Loucy (cell line): ENCODE results near the gene TEX9.

Experiments
- H2AFZ ChIP-seq: fragments of 200-600 bp; sonication (generic); 2 replicates; pipeline ENCODE4 v1.6.0; 2016; ENCODE audit warnings: antibody characterized with exemption, mild to moderate bottlenecking, low read length, moderate library complexity
- H3F3A ChIP-seq: fragments of 200-600 bp; 2 replicates; pipeline ENCODE4 v1.6.0; 2016; ENCODE audit warnings: antibody characterized with exemption, low read depth, mild to moderate bottlenecking
- H3K27me3 ChIP-seq: fragments of 200-600 bp; sonication (generic); 2 replicates; pipeline ENCODE4 v1.6.1; 2014; ENCODE audit warnings: low read length, mild to moderate bottlenecking; ENCODE audit not compliant: insufficient read depth, poor library complexity, severe bottlenecking
- H3K36me3 ChIP-seq: fragments of 200-600 bp; sonication (generic); 2 replicates; pipeline ENCODE4 v1.6.1; 2016; ENCODE audit warnings: low read length; ENCODE audit not compliant: insufficient read depth
- H3K4me1 ChIP-seq: fragments of 200-600 bp; sonication (generic); 2 replicates; pipeline ENCODE4 v1.5.1; 2014; ENCODE audit warnings: low read length, mild to moderate bottlenecking; ENCODE audit not compliant: insufficient read depth, poor library complexity, severe bottlenecking
- H3K4me2 ChIP-seq: fragments of 200-600 bp; sonication (generic); 2 replicates; pipeline ENCODE4 v1.6.0; 2014; ENCODE audit warnings: antibody characterized with exemption, low read length, low read depth, mild to moderate bottlenecking; ENCODE audit not compliant: poor library complexity, severe bottlenecking
- H3K4me3 ChIP-seq: fragments of 200-600 bp; sonication (generic); 2 replicates; pipeline ENCODE4 v1.5.1; 2014; ENCODE audit warnings: low read length, mild to moderate bottlenecking, mixed read lengths; ENCODE audit not compliant: poor library complexity, severe bottlenecking
- H3K79me2 ChIP-seq: fragments of 200-600 bp; sonication (generic); 2 replicates; pipeline ENCODE4 v1.6.1; 2014; ENCODE audit warnings: low read length; ENCODE audit not compliant: insufficient read depth
- H3K9ac ChIP-seq: fragments of 200-600 bp; sonication (generic); 2 replicates; pipeline ENCODE4 v1.6.0; 2014; ENCODE audit warnings: mild to moderate bottlenecking, low read depth, low read length, moderate library complexity; ENCODE audit not compliant: poor library complexity, severe bottlenecking
- H3K9me2 ChIP-seq: fragments of 200-600 bp; sonication (generic); replicated peaks from 2 replicates; pipeline ENCODE4 v1.6.1; 2016; ENCODE audit warnings: low read depth, low read length, mixed read lengths
- H3K9me3 ChIP-seq: fragments of 200-600 bp; sonication (generic); 2 replicates; pipeline ENCODE4 v1.6.1; 2014; ENCODE audit warnings: mild to moderate bottlenecking, antibody characterized with exemption, low read length, low read depth; ENCODE audit not compliant: insufficient read depth
- H4K20me1 ChIP-seq: fragments of 200-600 bp; sonication (generic); 2 replicates; pipeline ENCODE4 v1.6.0; 2014; ENCODE audit warnings: antibody characterized with exemption, low read length, mild to moderate bottlenecking; ENCODE audit not compliant: insufficient read depth, poor library complexity, severe bottlenecking
- EZH2phosphoT487 ChIP-seq: fragments of 200-600 bp; IDR thresholded peaks from 2 replicates; pipeline ENCODE4 v1.6.1; 2018; ENCODE audit warnings: antibody characterized with exemption, mild to moderate bottlenecking, moderate library complexity, borderline replicate concordance
- TF ChIP-seq, protein P1 (sequence below): fragments of 200-600 bp; sonication (generic); conservative IDR thresholded peaks from 2 replicates; pipeline ENCODE4 v1.5.1; 2014; ENCODE audit warnings: mild to moderate bottlenecking, antibody characterized with exemption, low read length

The TEX9 gene

GRCh38 chr15:56322444-56322843 lies 42.8 kb upstream of the TEX9 start:
- H3K4me1 ChIP-seq = peaks cover 10% of the 10 kb centered on the region
- no peaks in the 10 kb centered on the region for H4K20me1 ChIP-seq
- no peaks in the 10 kb centered on the region for H3F3A ChIP-seq
- no peak overlapping the region for H3K4me3 ChIP-seq
- no peaks in the 10 kb centered on the region for H3K9me2 ChIP-seq
- H3K9me3 ChIP-seq = peaks cover 3% of the 10 kb centered on the region; the same call in 1 of the 2 replicates
- H3K4me2 ChIP-seq = no peak overlapping the region
- H3K27me3 ChIP-seq = no peaks in the 10 kb centered on the region
- no peak overlapping the region for H2AFZ ChIP-seq
- no peak overlapping the region for H3K9ac ChIP-seq
- no peaks in the 10 kb centered on the region for H3K36me3 ChIP-seq
- H3K79me2 ChIP-seq = no peaks in the 10 kb centered on the region
- TF ChIP-seq EZH2phosphoT487 = no peak
- TF ChIP-seq, protein P1, sequence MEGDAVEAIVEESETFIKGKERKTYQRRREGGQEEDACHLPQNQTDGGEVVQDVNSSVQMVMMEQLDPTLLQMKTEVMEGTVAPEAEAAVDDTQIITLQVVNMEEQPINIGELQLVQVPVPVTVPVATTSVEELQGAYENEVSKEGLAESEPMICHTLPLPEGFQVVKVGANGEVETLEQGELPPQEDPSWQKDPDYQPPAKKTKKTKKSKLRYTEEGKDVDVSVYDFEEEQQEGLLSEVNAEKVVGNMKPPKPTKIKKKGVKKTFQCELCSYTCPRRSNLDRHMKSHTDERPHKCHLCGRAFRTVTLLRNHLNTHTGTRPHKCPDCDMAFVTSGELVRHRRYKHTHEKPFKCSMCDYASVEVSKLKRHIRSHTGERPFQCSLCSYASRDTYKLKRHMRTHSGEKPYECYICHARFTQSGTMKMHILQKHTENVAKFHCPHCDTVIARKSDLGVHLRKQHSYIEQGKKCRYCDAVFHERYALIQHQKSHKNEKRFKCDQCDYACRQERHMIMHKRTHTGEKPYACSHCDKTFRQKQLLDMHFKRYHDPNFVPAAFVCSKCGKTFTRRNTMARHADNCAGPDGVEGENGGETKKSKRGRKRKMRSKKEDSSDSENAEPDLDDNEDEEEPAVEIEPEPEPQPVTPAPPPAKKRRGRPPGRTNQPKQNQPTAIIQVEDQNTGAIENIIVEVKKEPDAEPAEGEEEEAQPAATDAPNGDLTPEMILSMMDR = no peak

DNA sequence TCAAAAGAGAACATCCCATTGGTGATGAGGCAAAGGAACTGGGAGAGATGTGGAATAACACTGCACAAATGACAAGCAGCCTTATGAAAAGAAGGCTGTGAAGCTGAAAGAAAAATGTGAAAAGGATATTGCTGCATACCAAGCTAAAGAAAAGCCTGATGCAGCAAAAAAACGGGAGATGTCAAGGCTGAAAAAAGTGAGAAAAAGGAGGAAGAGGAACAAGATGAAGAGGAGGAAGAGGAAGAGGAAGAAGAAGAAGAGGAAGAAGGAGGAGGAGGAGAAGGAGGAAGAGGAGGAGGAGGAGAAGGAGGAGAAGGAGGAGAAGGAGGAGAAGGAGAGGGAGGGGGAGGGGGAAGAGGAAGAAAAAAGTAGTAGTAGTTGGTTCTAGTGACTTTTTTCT lies 41.8 kb upstream of the TEX9 start:
- H2AFZ ChIP-seq = peak overlapping the region; percentile 41
- no peaks in the 10 kb centered on the region for H3K9me3 ChIP-seq
- no peaks in the 10 kb centered on the region for H4K20me1 ChIP-seq
- no peak overlapping the region for H3K9ac ChIP-seq
- no peaks in the 10 kb centered on the region for H3K9me2 ChIP-seq
- H3F3A ChIP-seq = no peaks in the 10 kb centered on the region
- no peak overlapping the region for H3K4me3 ChIP-seq
- no peaks in the 10 kb centered on the region for H3K79me2 ChIP-seq
- TF ChIP-seq, protein P1 = no peak
- no peak for TF ChIP-seq EZH2phosphoT487
- H3K36me3 ChIP-seq = no peaks in the 10 kb centered on the region
- H3K4me2 ChIP-seq = no peak overlapping the region
- H3K27me3 ChIP-seq = no peaks in the 10 kb centered on the region
- peaks cover 10% of the 10 kb centered on the region for H3K4me1 ChIP-seq

DNA sequence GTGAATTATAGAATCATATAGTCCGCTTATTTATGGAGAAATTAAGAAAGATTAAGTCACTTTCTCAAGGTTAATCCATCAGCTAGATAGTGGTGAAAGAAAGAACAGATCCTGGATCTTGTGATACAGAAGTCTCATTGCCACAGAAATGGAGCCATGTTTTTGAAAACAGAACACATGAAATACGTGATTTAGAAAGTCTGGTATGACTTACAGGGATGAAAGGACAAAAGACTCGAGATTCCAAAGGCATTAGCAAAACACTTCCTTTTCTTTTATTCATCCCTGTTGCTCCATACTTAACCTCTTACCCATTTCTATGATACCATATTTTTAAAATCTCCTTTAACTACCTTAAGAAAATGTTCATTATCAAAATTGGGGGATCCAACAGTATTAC lies 40.0 kb upstream of the TEX9 start:
- Histone ChIP-seq H3K79me2 (no peaks in the 10 kb centered on the region), H3K4me2 (no peak overlapping the region), H4K20me1 (no peaks in the 10 kb centered on the region), H3K4me1 (peaks cover 9% of the 10 kb centered on the region), H3K9ac (no peak overlapping the region), H2AFZ (no peak overlapping the region), H3F3A (no peaks in the 10 kb centered on the region), H3K36me3 (no peaks in the 10 kb centered on the region), H3K4me3 (no peak overlapping the region), H3K9me2 (no peaks in the 10 kb centered on the region), H3K9me3 (no peaks in the 10 kb centered on the region), H3K27me3 (no peaks in the 10 kb centered on the region)
- TF ChIP-seq EZH2phosphoT487 = no peak
- TF ChIP-seq, protein P1 = no peak
